Activated CD4-positive, CD25-positive, alpha-beta regulatory T cell treated with anti-CD3 and anti-CD28 coated beads, Interleukin-2, amount 50 U/mL, for 16 hours (primary cell): ENCODE results near the gene SMYD2.

Source experiments
- DNase-seq: peaks from one replicate; pipeline ENCODE4 v3.0.0-alpha.2; 2020; ENCODE audit warnings: low read depth, low spot score

SMYD2 gene

GRCh38 chr1:214300149-214300780 lies 19.3 kb downstream of the SMYD2 start:
- no peak for DNase-seq

- no peak for DNase-seq
Measured at GRCh38 chr1:214301526-214301925, 20.6 kb downstream of the SMYD2 start.

DNA sequence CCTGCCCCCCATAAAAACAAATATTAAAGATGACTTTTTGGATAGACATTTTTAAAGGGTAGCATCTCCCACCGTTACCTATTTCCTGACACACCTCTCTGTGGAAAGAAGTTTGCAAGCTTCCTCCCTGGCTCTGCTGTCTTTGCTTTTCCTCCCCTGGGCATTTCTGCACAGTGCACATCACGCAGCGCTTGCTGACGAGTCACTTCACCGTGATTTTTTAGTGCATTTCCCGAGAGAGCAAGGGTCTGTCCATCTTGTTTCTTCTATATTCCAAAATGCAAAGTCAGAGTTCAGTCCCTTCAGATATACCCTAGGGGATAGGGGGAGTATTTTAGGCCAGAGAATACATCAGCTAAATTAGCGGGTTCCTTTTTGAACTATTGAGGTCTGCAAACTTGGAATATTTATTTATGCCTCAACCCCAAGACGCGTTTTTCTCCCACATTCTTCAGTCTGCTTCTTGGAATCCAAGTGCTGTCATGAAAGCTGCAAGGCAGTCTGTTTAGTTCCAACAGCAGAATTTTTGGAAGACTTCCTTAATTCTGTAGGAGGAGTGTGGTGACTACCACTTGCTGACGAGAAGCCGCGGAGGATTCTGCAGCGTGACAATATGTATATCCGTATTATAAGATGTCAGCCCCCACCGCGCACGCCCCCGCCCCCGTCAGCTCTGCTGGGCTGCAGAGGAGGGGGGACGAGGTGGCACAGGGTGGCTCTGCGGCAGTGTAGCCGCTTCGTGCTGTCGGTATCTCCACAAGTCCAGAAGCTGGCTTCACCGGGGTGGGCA lies 22.4 kb downstream of the SMYD2 start:
- no peak for DNase-seq

GRCh38 chr1:214305164-214305751 lies 24.3 kb downstream of the SMYD2 start:
- no peak for DNase-seq

GRCh38 chr1:214306269-214306668 lies 25.3 kb downstream of the SMYD2 start:
- no peak for DNase-seq

DNA sequence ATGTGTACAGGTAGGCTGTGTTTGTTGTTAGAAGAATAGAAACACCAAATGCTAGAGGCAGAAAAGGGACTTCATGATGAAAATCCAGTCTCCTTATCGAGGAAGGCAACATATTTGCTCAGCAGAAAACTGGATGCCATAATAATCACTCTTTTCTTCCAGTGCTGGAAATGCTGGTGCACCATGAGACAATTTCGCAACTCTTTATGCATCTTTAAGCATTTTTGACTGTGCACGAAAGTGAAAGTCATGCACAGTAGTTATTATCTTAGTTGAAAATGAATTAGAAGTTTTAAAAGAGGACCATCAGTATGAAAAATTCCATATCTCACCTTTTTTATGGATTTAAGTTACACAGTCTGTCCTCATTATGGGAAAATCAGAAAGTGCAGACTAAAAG lies 29.1 kb downstream of the SMYD2 start:
- no peak for DNase-seq

GRCh38 chr1:214310777-214311690 lies 30.1 kb downstream of the SMYD2 start:
- DNase-seq: no peak

DNA sequence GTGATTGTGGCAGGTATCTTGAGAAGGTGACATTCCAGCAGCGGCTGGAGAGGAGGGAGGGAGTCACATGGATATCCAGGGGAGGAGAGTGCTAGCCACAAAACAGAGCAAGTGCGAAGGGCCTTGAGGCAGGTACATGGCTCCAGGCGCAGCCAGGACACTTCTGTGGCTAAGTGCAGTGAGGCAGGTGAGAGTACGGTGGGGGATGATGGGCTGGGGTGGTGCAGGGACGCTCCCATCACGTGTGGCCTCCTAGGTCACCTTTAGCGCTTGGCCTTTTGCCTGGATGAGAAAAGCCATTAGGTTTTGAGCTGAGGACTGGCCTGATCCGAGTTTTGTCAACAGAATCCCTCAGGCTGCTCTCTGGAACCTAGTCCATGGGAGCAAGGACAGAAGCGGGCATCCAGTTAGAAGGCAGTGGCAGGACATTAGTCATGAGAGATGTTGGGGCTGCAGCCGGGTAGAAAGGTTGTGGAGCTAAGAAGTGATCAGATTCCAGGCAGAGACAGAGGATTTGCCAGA lies 31.6 kb downstream of the SMYD2 start:
- no peak for DNase-seq

- DNase-seq: no peak
Measured at GRCh38 chr1:214314178-214314843, 33.4 kb downstream of the SMYD2 start.

GRCh38 chr1:214316593-214316992 lies 35.6 kb downstream of the SMYD2 start:
- DNase-seq: no peak

DNA sequence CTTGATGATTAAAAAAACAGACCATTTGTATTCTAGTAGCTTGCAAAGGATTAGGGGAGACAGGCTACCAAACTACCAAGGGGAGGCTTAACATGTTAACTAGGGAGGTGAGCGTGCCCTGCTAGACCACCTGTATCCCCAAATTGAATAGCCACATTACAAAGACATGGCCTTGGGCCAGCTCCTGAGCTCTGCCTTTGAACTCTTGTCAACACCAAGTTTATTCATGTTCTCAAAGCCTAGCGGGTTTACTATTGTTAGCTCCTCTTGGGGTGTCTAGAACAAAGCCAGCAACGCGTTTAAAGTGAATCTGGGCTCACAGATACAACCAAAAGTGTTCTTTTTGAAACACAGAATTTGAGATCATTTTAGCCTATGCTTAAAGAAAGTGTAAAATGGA lies 36.3 kb downstream of the SMYD2 start:
- no peak for DNase-seq

DNA sequence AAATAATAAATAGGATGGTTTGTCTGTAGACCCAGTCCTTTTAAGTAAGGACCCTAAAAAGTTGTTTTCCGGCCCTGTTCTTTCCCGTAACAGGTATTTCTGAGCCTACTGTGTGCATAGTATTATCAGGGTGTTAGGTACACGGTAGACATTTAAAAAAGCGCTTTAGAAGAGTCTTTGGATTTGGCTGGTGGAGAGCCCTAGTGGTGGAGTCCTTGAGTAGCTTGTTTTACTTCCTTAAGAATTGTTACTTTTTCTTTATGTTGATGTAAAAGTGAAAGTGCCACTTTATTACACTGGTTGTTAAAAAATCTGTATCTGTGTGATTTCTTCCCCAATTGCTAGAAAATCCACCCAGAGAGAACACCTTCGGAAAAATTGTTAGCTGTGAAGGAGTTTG lies 36.8 kb downstream of the SMYD2 start:
- DNase-seq: no peak

- DNase-seq: no peak
Measured at GRCh38 chr1:214318356-214318755, 37.4 kb downstream of the SMYD2 start.

DNA sequence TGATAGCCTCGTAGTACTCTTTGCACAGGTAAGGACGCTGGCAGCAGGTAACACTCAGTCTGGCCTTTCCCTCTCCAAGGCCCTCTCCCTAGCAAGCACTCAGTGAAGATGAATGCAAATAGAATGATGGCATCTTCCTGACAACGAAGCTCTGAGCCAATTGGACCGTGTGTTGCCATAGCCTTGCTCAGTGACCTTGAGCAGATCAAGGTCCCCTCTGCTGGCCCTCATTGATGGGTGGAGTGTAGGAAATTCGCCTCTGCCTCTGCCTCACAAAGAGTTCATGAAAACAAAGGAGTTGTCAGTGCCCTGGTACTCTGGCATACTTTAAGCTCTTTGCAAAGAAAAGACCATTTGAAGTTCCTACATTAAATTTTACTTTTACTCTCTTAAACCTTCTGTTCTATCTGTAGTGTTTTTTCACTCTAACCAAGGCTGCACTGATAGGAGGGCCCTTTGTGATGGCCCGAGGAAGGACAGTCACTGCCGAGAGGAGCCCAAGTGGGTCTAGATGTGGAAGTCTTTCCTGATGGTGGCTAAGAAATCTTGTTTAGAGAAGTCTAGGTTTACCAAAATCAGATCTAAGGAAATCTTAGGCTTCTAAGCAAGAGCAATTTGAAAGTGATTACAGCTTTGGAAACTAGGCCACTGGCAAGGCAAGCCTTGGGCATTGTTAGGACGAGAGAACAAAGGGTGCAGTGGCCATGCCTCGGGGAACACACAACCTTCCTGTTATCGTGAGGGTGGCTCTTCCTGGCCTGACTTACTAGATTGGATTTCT lies 38.2 kb downstream of the SMYD2 start:
- DNase-seq: no peak

DNA sequence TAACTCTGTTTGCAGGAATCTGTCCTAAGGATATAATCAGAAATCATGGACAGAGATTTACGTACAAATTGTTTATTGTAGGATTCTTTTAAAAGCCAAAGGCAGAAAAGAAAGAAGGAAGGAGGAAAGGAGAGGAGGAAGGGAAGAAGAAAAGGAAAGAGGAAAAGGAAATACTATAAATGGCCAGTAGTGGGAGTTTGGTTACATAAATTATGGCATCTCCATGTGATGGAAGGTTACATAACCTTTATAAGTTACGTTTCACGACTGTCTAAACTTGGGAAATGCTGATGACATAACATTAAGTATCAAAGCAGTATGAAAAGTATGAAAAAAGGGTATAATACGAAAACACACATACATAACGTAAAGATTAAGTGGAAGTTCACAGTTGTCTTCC lies 39.0 kb downstream of the SMYD2 start:
- DNase-seq: no peak

- no peak for DNase-seq
Measured at GRCh38 chr1:214321705-214322453, 40.9 kb downstream of the SMYD2 start.

- no peak for DNase-seq
Measured at GRCh38 chr1:214324896-214325800, 44.2 kb downstream of the SMYD2 start.

GRCh38 chr1:214326406-214326805 lies 45.4 kb downstream of the SMYD2 start:
- DNase-seq: no peak

DNA sequence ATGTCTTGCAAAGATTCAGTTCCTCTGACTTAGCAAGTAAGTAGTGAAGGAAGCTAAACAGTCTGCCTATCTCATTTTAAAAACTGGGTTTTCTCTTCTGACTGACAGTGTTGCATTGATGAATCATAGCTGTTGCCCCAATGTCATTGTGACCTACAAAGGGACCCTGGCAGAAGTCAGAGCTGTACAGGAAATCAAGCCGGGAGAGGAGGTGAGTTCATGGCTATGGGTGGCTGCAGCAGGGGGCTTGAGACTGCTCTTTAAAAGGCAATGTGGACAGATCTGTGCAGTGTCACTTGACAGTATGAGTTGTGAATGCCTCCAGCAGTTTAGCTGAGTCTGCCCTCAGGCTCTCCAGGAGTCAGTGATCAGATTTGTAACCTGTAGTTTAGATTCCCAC lies 46.6 kb downstream of the SMYD2 start:
- DNase-seq: no peak
